OCI-M2 (cell line): ENCODE measurements around the gene ATP6V0E2.
"Not testable (repeated sequence)": the region's sequence is repeated elsewhere in the genome, so short reads cannot be mapped to it uniquely, and the experiment has no call there.

Experiments
- DNase-seq: peaks from one replicate; lab custom pipeline; 2025; ENCODE audit not compliant: unreplicated experiment; lab: John Stamatoyannopoulos, UW

Gene ATP6V0E2

GRCh38 chr7:149926414-149926813, 52.6 kb downstream of the ATP6V0E2 start:
- DNase-seq: not testable (repeated sequence)
